Stimulated activated naive CD8-positive, alpha-beta T cell treated with anti-CD3 and anti-CD28 coated beads, Interleukin-15, amount 100 ng/mL, for 72 hours (primary cell): ENCODE results near the gene TMEM132C.

Experiments used
- ATAC-seq: fragments of 150-1000 bp; cut with Tn5 transposase; 2 replicates; pipeline ENCODE4 v1.10.0; 2021; ENCODE audit warnings: mild to moderate bottlenecking, moderate library complexity
- DNase-seq, 2 donors: peaks; one replicate each; pipeline ENCODE4 v3.0.0; 2021 to 2022
- H3K27ac Mint-ChIP-seq, 2 donors: one replicate each; pipeline ENCODE4 v1.8.0; 2022; ENCODE audit warnings: mild to moderate bottlenecking in 2 of 2, mixed read lengths in 2 of 2, moderate library complexity in 2 of 2
- H3K27me3 Mint-ChIP-seq: one replicate; pipeline ENCODE4 v1.8.0; 2022; ENCODE audit warnings: mixed read lengths
- H3K4me1 Mint-ChIP-seq: one replicate; pipeline ENCODE4 v1.8.0; 2022; ENCODE audit warnings: mild to moderate bottlenecking, mixed read lengths
- H3K4me3 Mint-ChIP-seq, 2 donors: one replicate each; pipeline ENCODE4 v1.8.0; 2022; ENCODE audit warnings: mild to moderate bottlenecking in 2 of 2, mixed read lengths in 2 of 2, moderate library complexity in 1 of 2
- H3K9me3 Mint-ChIP-seq, 2 donors: one replicate each; pipeline ENCODE4 v1.8.0; 2022; ENCODE audit warnings: mixed read lengths in 2 of 2

Gene TMEM132C

DNA sequence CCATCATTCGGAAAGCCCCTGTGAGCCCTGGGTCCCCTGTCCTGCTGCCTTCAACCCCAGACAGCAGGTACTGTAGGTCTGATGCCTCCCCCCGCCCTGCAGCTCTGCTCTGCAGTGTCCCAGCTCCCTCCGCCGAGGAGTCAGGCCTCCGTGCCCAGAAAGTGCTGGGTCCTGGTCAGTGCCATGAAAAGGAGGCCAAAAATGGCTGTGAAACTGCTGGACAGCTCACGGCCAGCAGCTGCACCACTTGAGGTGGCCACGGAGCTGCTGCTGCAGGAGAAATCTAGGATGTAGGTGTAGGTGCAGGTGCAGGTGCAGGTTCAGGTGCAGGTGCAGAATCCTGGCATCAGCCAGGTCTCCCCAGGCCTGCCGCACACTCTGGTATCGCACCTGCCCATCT, 360.7 kb downstream of the TMEM132C start:
- Mint-ChIP-seq H3K4me1 (no peaks in the 10 kb centered on the region), H3K4me3 (no peak overlapping the region), H3K27ac (no peak overlapping the region), H3K27me3 (no peaks in the 10 kb centered on the region), H3K9me3 (peaks cover 5 to 14% of the 10 kb centered on the region in 2 donors)
- no peak for ATAC-seq
- DNase-seq, result no peak

DNA sequence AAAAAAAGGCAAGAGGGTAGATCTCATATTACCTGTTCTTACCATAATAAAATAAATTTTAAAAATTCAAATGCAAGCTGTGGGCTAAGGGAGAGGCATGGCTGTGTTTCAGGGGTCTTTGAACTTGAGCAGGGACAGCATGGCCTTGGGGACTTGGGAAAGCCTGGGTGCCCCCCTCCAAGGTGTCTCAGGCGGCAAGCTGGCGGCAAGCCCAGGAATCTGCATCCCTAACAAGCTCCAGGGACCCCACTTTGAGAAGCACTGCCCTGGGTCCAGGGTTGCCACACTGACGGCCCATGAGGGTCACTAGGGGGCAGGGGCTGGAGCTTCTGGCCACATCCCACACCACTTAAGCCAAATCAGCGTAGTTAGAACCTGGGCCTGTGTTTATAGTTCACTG, 363.0 kb downstream of the TMEM132C start:
- Mint-ChIP-seq H3K4me1 (no peaks in the 10 kb centered on the region), H3K27me3 (no peaks in the 10 kb centered on the region), H3K27ac (no peak overlapping the region), H3K4me3 (no peak overlapping the region), H3K9me3 (peaks cover 5 to 18% of the 10 kb centered on the region in 2 donors)
- DNase-seq (no peak), ATAC-seq (no peak)

DNA sequence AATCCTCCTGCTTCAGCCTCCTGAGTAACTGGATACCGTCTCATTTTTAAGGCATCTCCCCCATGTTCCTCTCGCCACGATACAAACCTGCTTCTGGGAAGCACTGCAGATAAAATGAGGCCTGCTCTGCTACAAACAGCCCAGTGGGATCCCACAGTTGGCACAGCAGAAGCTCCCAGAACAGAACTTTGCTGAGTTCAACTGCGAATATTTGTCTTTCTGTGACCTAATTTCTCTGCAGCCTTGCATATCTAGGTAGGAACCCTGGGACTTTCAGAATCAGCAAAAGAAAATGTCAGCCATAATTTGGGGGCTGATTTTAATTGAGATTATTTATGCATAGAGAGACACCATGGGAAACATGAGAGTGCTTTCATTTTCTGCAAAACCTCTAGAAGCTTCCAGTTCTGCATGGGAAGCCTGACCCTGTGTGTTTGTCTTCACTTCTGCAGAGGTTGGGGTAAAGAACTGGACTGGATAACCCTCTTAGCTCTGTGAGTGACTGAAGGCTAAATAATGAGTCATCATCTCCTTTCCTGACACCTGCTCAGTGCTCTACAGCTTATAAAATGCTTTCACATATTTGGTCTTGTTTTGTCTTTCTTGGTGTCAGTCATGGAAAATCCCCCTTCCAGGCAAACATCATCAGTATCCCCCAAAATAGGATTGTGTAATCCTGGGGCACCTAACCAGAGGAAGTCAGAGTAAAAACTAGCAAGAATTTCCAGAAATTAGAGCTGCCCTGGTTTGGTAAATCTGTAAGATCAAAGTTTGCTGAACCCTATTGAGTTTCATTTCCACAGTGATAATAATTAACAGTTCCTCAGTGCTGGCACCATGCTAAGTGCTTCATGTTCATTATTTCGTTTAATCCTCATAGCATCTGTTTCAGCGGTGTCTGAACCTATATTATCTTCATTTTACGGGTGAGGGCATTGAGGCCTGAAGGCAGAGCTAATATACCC, 371.0 kb downstream of the TMEM132C start:
- Mint-ChIP-seq H3K27ac (no peak overlapping the region), H3K27me3 (no peaks in the 10 kb centered on the region), H3K4me3 (no peak overlapping the region), H3K9me3 (peaks cover 2 to 4% of the 10 kb centered on the region in 2 donors), H3K4me1 (no peaks in the 10 kb centered on the region)
- ATAC-seq (no peak), DNase-seq (no peak)

DNA sequence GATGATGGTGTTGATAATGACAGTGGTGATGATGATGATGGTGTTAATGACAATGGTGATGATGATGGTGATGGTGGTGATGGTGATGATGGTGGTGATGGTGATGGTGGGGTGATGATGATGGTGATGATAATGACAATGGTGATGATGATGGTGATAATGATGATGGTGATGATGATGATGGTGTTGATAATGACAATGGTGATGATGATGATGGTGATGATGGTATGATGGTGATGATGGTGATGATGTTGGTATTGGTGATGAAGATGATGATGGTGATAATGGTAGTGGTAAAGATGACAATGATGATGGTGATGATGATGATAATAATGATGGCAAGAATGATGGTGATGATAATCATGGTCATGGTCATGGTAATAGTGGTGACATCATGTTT, 372.1 kb downstream of the TMEM132C start:
- Mint-ChIP-seq H3K9me3 (peaks cover 0 to 4% of the 10 kb centered on the region in 2 donors), H3K4me3 (no peak overlapping the region), H3K4me1 (no peaks in the 10 kb centered on the region), H3K27me3 (no peaks in the 10 kb centered on the region), H3K27ac (no peak overlapping the region)
- ATAC-seq (no peak), DNase-seq (no peak)

DNA sequence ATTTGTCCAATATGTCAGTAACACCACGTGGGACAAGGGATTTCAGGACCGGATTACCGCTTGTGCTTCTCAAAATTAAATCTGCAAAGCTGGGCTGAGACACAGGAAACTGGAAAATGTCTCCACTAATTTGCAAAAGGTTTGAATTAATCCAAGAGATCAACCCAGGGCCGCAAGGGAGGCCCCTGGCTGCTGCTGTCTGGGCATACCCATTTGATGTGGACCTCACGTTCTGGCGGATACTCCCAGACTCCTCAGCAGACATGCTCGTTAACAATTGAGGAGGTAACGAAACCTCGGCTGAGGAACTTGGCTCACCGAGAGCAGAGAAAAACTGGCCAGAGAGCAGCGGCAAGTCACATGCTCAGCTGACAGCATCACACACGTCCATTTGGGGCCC, 376.2 kb downstream of the TMEM132C start:
- no peak for ATAC-seq

DNA sequence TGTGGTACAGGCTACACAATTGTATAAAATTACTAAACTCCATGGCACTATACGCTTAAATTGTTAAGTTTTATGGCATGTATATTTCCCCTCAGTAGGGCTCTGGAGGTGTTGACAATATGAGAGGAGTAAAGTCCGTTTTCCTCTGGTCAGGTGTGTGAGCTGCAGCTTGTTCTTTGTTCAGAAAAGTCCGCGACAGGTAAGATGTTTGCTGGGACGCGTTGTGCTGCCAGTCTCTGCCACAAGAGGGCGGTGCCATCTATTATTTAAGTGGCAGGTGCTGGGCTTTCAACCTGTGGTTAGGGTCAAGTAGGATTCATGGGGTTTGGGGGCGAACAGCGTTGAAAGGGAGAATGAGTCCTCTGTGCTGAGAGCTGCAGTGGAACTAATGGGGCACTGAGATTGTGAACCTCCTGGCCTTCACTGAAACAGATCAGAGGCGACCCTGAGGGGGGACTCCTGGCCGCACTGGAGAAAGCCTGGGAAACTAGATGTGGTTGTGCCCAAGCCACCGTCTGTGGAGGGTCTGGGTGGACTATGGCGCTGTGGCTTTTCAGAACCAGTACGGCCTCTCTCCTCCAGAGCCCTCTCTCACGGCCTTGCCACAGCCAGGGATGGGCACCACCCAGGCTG, 377.8 kb downstream of the TMEM132C start:
- ATAC-seq (peak; percentile 18), DNase-seq (peak in 1 of 2 donors; percentile 2)
- Mint-ChIP-seq H3K27ac (no peak overlapping the region), H3K4me3 (no peak overlapping the region), H3K9me3 (peaks cover 29 to 38% of the 10 kb centered on the region in 2 donors), H3K27me3 (no peaks in the 10 kb centered on the region), H3K4me1 (no peaks in the 10 kb centered on the region)

More for the DNA sequence above, 376.2 kb downstream of the TMEM132C start:
- peaks cover 25 to 29% of the 10 kb centered on the region in 2 donors for H3K9me3 Mint-ChIP-seq
- DNase-seq, result no peak
- H3K4me1 Mint-ChIP-seq, result no peaks in the 10 kb centered on the region
- no peaks in the 10 kb centered on the region for H3K27me3 Mint-ChIP-seq
- H3K4me3 Mint-ChIP-seq, result no peak overlapping the region
- no peak overlapping the region for H3K27ac Mint-ChIP-seq

DNA sequence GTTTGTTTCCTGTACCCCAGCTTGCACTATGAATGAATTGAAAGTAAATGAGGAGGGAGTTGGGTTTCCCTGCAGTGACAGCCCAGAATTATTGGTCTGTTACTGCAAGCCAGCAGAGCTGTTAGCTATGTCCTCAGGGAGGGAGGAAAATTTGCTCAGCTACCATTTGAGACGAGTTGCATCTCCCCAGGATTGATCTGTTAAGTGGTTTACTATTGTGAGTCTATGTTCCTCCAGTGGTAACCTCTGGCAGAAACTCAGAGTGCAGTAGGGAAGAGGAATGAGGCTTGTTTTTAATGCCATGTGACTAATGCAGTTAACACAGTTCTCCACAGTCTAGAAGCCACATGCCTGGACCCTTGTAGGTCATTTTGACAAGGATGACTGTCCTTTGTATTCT, 382.9 kb downstream of the TMEM132C start:
- DNase-seq (no peak), ATAC-seq (no peak)
- Mint-ChIP-seq H3K4me3 (no peak overlapping the region), H3K27ac (no peak overlapping the region), H3K27me3 (peaks cover 9% of the 10 kb centered on the region), H3K4me1 (no peaks in the 10 kb centered on the region), H3K9me3 (peaks cover 25 to 46% of the 10 kb centered on the region in 2 donors)

DNA sequence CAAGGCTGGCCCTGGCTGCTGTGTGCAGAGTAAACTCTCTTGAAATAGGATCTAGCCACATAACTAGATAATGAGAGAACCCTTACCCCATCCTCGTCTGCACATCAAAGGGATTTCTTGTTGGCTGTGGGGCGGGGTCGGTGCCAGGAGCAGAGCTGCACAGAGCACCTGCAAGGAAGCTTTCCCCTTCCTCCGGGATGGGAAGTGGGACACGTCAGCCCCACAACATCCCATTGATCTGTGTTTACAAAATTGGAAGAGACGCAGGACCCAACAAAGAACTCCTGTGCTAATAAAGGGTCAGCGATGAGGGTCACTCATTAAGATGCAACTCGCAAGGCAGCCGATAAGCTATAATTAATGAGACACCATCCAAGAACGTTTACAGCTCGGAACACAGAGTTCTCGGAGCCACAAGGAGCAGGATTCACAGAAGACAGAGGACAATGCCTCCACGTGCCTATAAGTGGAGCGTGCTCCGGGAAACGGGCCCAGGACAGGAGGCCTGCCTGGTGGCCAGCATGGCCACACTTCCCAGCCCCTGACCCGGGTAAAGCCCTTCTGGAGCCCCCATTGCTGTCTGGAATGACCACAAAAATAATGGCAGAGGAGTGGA, 385.3 kb downstream of the TMEM132C start:
- ATAC-seq, result no peak
- H3K4me3 Mint-ChIP-seq, result no peak overlapping the region

DNA sequence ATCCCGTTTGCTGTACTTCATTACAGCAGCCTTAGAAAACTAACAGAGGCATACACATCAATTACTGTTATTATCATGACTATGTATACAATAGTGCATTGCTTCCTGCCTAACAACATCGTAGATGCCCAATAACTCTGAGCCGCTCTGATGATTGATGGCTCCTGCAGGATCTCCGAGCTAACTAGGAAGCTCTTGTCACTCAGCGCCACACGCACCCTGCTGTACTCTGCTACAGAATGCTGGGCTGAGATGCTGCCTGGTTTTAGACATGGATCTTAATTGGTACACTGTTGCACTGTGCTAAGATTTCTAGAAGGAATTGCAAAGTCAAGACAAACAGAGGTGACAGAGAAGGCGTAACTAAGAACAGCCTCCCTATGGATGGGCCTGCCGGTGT, 387.5 kb downstream of the TMEM132C start:
- no peak overlapping the region for H3K4me3 Mint-ChIP-seq
- no peak overlapping the region for H3K27ac Mint-ChIP-seq
- H3K4me1 Mint-ChIP-seq, result no peaks in the 10 kb centered on the region
- ATAC-seq, result no peak
- DNase-seq, result no peak
- H3K9me3 Mint-ChIP-seq, result peaks cover 0 to 21% of the 10 kb centered on the region in 2 donors
- peaks cover 12% of the 10 kb centered on the region for H3K27me3 Mint-ChIP-seq

More for the DNA sequence above, 385.3 kb downstream of the TMEM132C start:
- Mint-ChIP-seq H3K4me1 (no peaks in the 10 kb centered on the region), H3K27ac (no peak overlapping the region), H3K27me3 (peaks cover 9% of the 10 kb centered on the region), H3K9me3 (peaks cover 13 to 32% of the 10 kb centered on the region in 2 donors)
- no peak for DNase-seq

DNA sequence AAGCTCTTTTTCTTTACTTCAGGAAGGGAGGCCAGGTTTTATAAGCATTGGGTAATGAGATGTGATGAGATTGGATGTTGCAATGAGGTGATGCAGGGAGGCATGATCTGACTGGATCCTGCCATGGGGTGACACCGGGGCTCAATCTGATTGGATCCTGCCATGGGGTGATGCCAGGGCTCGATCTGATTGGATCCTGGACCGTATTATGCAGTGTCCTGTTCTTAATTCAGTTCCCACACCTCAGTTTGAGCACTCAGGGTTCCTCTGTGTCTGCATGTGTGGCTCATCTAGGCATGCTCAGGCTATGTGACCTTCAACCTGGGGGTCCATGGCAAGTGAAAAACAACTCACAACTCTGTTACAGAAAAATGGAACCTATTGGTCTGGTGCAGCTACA, 390.4 kb downstream of the TMEM132C start:
- H3K4me3 Mint-ChIP-seq, result no peak overlapping the region

DNA sequence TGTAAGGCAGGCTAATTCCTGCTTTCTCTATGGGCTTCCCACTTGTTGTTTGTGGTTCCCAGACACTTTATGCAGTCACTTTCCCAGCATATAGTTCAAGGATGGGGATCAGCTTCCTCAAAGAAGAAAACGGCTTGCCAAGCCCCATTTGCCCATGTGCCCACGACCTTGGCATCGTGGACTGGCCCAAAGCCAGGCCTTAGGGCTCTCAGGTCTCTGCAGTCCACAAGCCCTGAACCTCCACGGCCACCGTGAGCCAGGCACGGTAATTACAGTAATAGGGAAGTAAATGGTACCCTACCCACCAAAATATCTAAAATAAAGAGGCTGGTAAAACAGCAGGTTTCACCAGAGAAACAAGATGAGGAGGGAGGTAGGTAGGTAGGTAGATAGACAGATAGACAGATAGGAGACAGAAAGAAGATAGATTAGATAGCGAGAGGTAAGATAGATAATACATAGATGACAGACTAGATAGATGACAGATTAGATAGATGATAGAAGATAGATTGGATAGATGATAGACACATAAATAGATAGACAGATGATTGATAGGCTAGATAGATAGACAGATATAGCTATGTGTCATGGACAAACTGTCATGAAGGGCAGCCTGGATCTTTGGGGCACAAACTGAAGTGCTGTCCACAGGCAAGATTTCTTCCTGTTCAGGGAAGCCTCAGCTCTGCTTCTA, 393.7 kb downstream of the TMEM132C start:
- Mint-ChIP-seq H3K9me3 (peaks cover 0 to 21% of the 10 kb centered on the region in 2 donors), H3K27me3 (peaks cover 6% of the 10 kb centered on the region), H3K4me1 (no peaks in the 10 kb centered on the region), H3K4me3 (no peak overlapping the region), H3K27ac (no peak overlapping the region)
- ATAC-seq (no peak), DNase-seq (no peak)

More for the DNA sequence above, 390.4 kb downstream of the TMEM132C start:
- ATAC-seq, result no peak
- DNase-seq, result no peak
- peaks cover 6% of the 10 kb centered on the region for H3K27me3 Mint-ChIP-seq
- no peak overlapping the region for H3K27ac Mint-ChIP-seq
- no peaks in the 10 kb centered on the region for H3K4me1 Mint-ChIP-seq
- H3K9me3 Mint-ChIP-seq, result peaks cover 0 to 13% of the 10 kb centered on the region in 2 donors

DNA sequence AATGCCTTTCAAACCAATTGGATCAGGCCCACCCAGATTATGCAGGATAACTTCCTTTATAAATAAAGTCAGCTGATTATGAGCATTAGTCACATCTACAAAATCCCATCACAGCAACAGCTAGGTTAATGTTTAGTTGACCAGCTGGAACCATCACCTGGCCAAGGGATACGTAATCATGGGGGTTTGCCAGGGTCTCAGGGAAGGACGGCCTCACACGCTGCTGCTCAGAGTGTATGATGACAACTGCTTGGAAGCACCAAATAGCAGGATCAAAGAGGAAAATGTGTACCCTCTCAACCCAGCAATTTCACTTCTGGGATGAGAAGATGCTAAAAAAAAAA, 394.2 kb downstream of the TMEM132C start:
- Mint-ChIP-seq H3K4me3 (no peak overlapping the region), H3K4me1 (no peaks in the 10 kb centered on the region), H3K27ac (no peak overlapping the region), H3K27me3 (peaks cover 6% of the 10 kb centered on the region), H3K9me3 (peaks cover 0 to 21% of the 10 kb centered on the region in 2 donors)
- DNase-seq, result no peak
- no peak for ATAC-seq

DNA sequence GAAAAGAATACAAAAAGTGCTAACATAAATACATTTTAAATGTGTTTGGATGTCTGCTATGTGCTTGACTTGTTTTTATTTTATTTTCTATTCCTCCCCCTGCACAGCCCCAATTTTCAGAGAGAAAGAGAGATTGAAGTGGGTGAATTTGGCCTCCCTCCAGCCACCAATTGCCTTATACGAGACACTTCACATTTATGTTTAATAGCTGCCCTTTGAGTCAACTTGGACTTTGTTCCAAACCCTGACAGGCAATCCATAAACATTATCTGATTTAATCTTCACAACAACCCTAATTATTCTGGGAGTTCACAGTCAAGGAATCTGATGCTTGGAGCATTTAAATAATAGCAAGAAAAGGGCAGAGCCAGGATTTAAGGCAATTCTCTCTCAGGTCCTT, 395.1 kb downstream of the TMEM132C start:
- Mint-ChIP-seq H3K4me3 (no peak overlapping the region), H3K4me1 (no peaks in the 10 kb centered on the region), H3K9me3 (peaks cover 0 to 16% of the 10 kb centered on the region in 2 donors), H3K27ac (no peak overlapping the region), H3K27me3 (peaks cover 6% of the 10 kb centered on the region)
- DNase-seq, result no peak
- ATAC-seq, result no peak

DNA sequence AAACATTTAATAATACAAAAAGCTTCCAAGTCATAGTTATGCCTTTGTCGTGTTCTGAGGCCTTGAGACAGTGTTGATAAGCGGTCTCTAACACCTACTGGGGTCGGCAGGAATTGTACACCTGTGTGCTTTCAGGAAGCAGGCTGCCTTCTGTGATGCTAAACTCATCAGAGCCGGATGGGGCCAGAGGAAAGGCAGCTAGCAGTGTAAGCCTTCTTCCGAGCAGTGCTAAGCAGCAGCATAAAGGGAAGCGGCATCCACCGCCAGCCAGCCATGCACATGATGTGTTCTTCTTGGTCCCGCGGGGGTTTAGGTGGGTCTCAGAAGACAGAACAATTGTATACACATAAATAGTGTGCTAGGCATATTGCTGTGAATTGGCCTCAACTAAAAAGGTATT, 397.5 kb downstream of the TMEM132C start:
- H3K27me3 Mint-ChIP-seq, result peaks cover 3% of the 10 kb centered on the region
- peaks cover 0 to 8% of the 10 kb centered on the region in 2 donors for H3K9me3 Mint-ChIP-seq
- DNase-seq (no peak), ATAC-seq (no peak)
- H3K4me1 Mint-ChIP-seq, result no peaks in the 10 kb centered on the region
- no peak overlapping the region for H3K27ac Mint-ChIP-seq
- no peak overlapping the region for H3K4me3 Mint-ChIP-seq

DNA sequence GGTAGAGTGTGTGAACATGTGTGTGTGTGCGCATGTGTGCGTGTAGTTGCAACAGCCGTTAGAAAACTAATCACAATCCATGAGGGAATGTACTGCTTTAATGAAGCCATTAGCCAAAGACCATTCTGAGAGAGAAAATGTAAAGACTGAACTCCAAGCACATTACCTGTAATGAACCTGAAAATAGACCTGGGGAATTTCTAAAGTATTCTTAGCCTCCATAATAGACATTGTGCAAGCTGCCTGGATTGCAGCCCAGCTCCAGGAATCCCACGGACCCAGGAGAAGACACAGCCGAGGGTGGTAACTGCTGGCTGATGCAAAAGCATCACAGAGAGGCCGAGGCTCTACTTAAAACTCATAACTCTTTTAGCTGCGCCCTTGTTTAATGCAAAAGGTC, 400.2 kb downstream of the TMEM132C start:
- ATAC-seq (no peak), DNase-seq (no peak)
- Mint-ChIP-seq H3K27me3 (no peaks in the 10 kb centered on the region), H3K4me1 (no peaks in the 10 kb centered on the region), H3K9me3 (peaks cover 0 to 14% of the 10 kb centered on the region in 2 donors), H3K4me3 (no peak overlapping the region), H3K27ac (no peak overlapping the region)
